HCT116 (cell line): ENCODE data around the gene ACOT11. TPM values are rescaled to one million over a fixed set of nuclear protein-coding genes. Genes with fewer than 3 reads are reported as not detected.

Source experiments
- ATAC-seq: fragments of 200-7000 bp; cut with Tn5 transposase; 2 replicates; pipeline ENCODE4 v1.9.1; 2020; ENCODE audit warnings: mild to moderate bottlenecking, moderate library complexity
- BruUV-seq: library from RNA; stranded (reverse); fragments of 400-500 nt; replicated peaks from 2 replicates; lab custom pipeline; 2021; lab: Mats Ljungman, UMichigan
- CTCF ChIA-PET: fragments of 300-600 bp; sonication (Branson Sonifier 250); formaldehyde crosslinking; loops from one replicate; lab custom pipeline; 2021; ENCODE audit warnings: antibody characterized with exemption; lab: Charles Lee
- POLR2A ChIA-PET: fragments of 300-600, 350-600 bp; sonication (Branson Sonifier 250); formaldehyde crosslinking; loops from one replicate; lab custom pipeline; 2021; ENCODE audit warnings: antibody characterized with exemption; lab: Charles Lee
- RAD21 ChIA-PET, 2 experiments: fragments of 300-600 bp; sonication (Branson Sonifier 250); formaldehyde crosslinking; loops; one replicate each; lab custom pipeline; 2023; ENCODE audit warnings: low total read pairs in 2 of 2; ENCODE audit not compliant: uncharacterized antibody in 2 of 2, unreplicated experiment in 2 of 2, low non-redundant PET in 1 of 2; lab: Charles Lee
- DNase-seq: peaks from one replicate; pipeline ENCODE4 v3.0.0-alpha.2; 2010; ENCODE audit warnings: low read depth, low spot score
- H2AFZ ChIP-seq: fragments of 200-600 bp; shearing (Covaris generic), sonication (generic); 2 replicates; pipeline ENCODE4 v1.6.1; 2017; ENCODE audit warnings: low read depth, mixed run types, mixed read lengths, antibody characterized with exemption, low read length; ENCODE audit not compliant: poor library complexity, severe bottlenecking
- H3K27ac ChIP-seq: 2 replicates; pipeline ENCODE4 v1.5.1; 2012; ENCODE audit warnings: low read depth, low read length
- H3K27me3 ChIP-seq: fragments of 200-600 bp; sonication (generic); 2 replicates; pipeline ENCODE4 v1.6.1; 2016; ENCODE audit warnings: mixed run types, low read length, mixed read lengths; ENCODE audit not compliant: insufficient read depth
- H3K36me3 ChIP-seq, 2 experiments: fragments of 200-500 bp in 1 of 2; fragments of 200-600 bp in 1 of 2; sonication (Bioruptor generic) in 1 of 2; sonication (generic) in 1 of 2; 2 replicates each; pipeline versions ENCODE4 v1.5.1 to v1.6.1; 2014 to 2016; ENCODE audit warnings: low read length in 2 of 2, inconsistent platforms in 1 of 2, mixed read lengths in 1 of 2, mixed run types in 1 of 2; ENCODE audit not compliant: insufficient read depth in 2 of 2, control insufficient read depth in 1 of 2
- H3K4me1 ChIP-seq, 2 experiments: fragments of 200-600 bp in 1 of 2; sonication (generic) in 1 of 2; 2 replicates each; pipeline versions ENCODE4 v1.5.1 to v1.6.1; 2012 to 2017; ENCODE audit warnings: low read length in 2 of 2, inconsistent platforms in 1 of 2, mild to moderate bottlenecking in 1 of 2, mixed read lengths in 1 of 2, mixed run types in 1 of 2, moderate library complexity in 1 of 2; ENCODE audit not compliant: insufficient read depth in 2 of 2, control insufficient read depth in 1 of 2
- H3K4me2 ChIP-seq: fragments of 200-600 bp; sonication (generic); 2 replicates; pipeline ENCODE4 v1.6.1; 2017; ENCODE audit warnings: mixed run types, low read length, mixed read lengths
- H3K4me3 ChIP-seq, 2 experiments: fragments of 200-600 bp in 1 of 2; sonication (generic) in 1 of 2; replicated peaks in 1 of 2; 2 replicates each; pipeline ENCODE4 v1.5.1; 2011 to 2016; ENCODE audit warnings: low read length in 2 of 2, control low read depth in 1 of 2, low read depth in 1 of 2, mild to moderate bottlenecking in 1 of 2, mixed read lengths in 1 of 2, mixed run types in 1 of 2
- H3K79me2 ChIP-seq: fragments of 200-600 bp; sonication (generic); 2 replicates; pipeline ENCODE4 v1.6.1; 2017; ENCODE audit warnings: mild to moderate bottlenecking, mixed run types, low read length, moderate library complexity, mixed read lengths; ENCODE audit not compliant: insufficient read depth
- H3K9ac ChIP-seq: fragments of 200-600 bp; sonication (generic); 2 replicates; pipeline ENCODE4 v1.6.1; 2016; ENCODE audit warnings: low read length, mixed read lengths
- H3K9me2 ChIP-seq: fragments of 200-600 bp; sonication (generic), shearing (Covaris generic); 2 replicates; pipeline ENCODE4 v1.6.1; 2017; ENCODE audit warnings: mixed run types, mild to moderate bottlenecking, moderate library complexity; ENCODE audit not compliant: insufficient read depth
- H3K9me3 ChIP-seq, 2 experiments: fragments of 200-500 bp in 1 of 2; fragments of 200-600 bp in 1 of 2; sonication (Bioruptor generic) in 1 of 2; sonication (generic) in 1 of 2; 2 replicates each; pipeline ENCODE4 v1.6.1; 2014 to 2017; ENCODE audit warnings: low read length in 2 of 2, mixed read lengths in 2 of 2, inconsistent platforms in 1 of 2, low read depth in 1 of 2, mild to moderate bottlenecking in 1 of 2, mixed run types in 1 of 2, moderate library complexity in 1 of 2; ENCODE audit not compliant: control insufficient read depth in 1 of 2, insufficient read depth in 1 of 2
- H4K20me1 ChIP-seq: fragments of 200-600 bp; sonication (generic), shearing (Covaris generic); 2 replicates; pipeline ENCODE4 v1.6.1; 2017; ENCODE audit warnings: mixed run types, mild to moderate bottlenecking, moderate library complexity; ENCODE audit not compliant: insufficient read depth
- EZH2 ChIP-seq: fragments of 200-600 bp; sonication (generic); IDR thresholded peaks from 2 replicates; pipeline ENCODE4 v1.6.1; 2017; ENCODE audit warnings: antibody characterized with exemption, mixed run types
- JUND ChIP-seq: IDR thresholded peaks from 2 replicates; pipeline ENCODE4 v1.6.1; 2012
- SP1 ChIP-seq: IDR thresholded peaks from 2 replicates; pipeline ENCODE4 v1.6.1; 2012; ENCODE audit warnings: low read depth
- TCF7L2 ChIP-seq: IDR thresholded peaks from 2 replicates; pipeline ENCODE4 v1.7.0; 2011; ENCODE audit warnings: borderline replicate concordance, inconsistent platforms; ENCODE audit not compliant: insufficient read depth, insufficient read length; ENCODE audit errors: extremely low read depth
- ZNF274 ChIP-seq: fragments of 200-500 bp; sonication (Bioruptor generic); IDR thresholded peaks from 2 replicates; pipeline ENCODE4 v1.6.1; 2014; ENCODE audit warnings: mild to moderate bottlenecking, low read depth, low read length, inconsistent platforms
- intact Hi-C: fragments of 100-400 bp; cut with micrococcal nuclease; formaldehyde crosslinking; loops from 2 replicates; pipeline ENCODE4 v1.10.0; 2022
- total RNA-seq: library from RNA; stranded (reverse); gene quantifications from one replicate; pipeline ENCODE4 v1.2.1, GENCODE V29; 2021; ENCODE audit not compliant: unreplicated experiment
- TF ChIP-seq, protein P1 (sequence below), 3 experiments: fragments of 200-600 bp in 1 of 3; sonication (generic) in 1 of 3; IDR thresholded peaks in 2 of 3; conservative IDR thresholded peaks in 1 of 3; 2 replicates each; pipeline ENCODE4 v1.5.1; 2012 to 2017; ENCODE audit warnings: low read depth in 2 of 3, low read length in 2 of 3, antibody characterized with exemption in 1 of 3, borderline replicate concordance in 1 of 3, control low read depth in 1 of 3, mild to moderate bottlenecking in 1 of 3, mixed read lengths in 1 of 3, mixed run types in 1 of 3, moderate library complexity in 1 of 3; ENCODE audit not compliant: insufficient read depth in 1 of 3
- TF ChIP-seq, protein P2 (sequence below): IDR thresholded peaks from 2 replicates; pipeline ENCODE4 v1.6.1; 2011; ENCODE audit warnings: mild to moderate bottlenecking, low read length, moderate library complexity; ENCODE audit not compliant: insufficient replicate concordance; ENCODE audit errors: extremely low read depth

The ACOT11 gene
- total RNA-seq, 1 experiment from 2014 or later, result 31.1 TPM

DNA sequence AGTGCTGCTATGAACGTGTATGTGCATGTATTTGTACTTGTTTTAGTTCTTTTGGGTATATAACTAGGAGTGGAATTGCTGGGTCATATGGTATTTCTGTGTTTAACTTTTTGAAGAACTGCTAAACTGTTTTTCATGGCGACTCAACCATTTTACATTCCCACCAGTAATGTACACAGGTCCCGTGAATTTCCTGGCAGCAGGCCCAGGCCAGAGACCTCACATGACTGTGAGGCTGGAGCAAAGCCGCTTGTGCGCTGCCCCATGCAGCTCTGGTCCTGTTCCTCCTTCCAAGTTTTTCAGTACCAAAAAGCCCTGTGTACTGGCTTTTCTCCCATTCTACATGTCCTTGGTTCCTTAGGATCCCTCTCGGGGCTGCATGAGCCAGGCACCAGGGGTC is 29.6 kb downstream of the ACOT11 start:
- H3K36me3 ChIP-seq, result no peaks in the 10 kb centered on the region
- H3K9ac ChIP-seq, result no peak overlapping the region
- intact Hi-C loops, result no loop called here
- POLR2A ChIA-PET, result no interaction called here
- H3K4me3 ChIP-seq, result no peak overlapping the region
- peaks cover 42 to 47% of the 10 kb centered on the region in 2 experiments for H3K4me1 ChIP-seq
- CTCF ChIA-PET, result no interaction called here
- ATAC-seq, result no peak
- no peaks in the 10 kb centered on the region for H3K9me3 ChIP-seq
- no peaks in the 10 kb centered on the region; the same call in 1 of the 2 replicates for H3K79me2 ChIP-seq
- no peaks in the 10 kb centered on the region for H4K20me1 ChIP-seq
- no peak overlapping the region for H2AFZ ChIP-seq
- DNase-seq, result no peak
- no peaks in the 10 kb centered on the region for H3K27me3 ChIP-seq
- TF ChIP-seq ZNF274, result no peak
- TF ChIP-seq, protein P1, sequence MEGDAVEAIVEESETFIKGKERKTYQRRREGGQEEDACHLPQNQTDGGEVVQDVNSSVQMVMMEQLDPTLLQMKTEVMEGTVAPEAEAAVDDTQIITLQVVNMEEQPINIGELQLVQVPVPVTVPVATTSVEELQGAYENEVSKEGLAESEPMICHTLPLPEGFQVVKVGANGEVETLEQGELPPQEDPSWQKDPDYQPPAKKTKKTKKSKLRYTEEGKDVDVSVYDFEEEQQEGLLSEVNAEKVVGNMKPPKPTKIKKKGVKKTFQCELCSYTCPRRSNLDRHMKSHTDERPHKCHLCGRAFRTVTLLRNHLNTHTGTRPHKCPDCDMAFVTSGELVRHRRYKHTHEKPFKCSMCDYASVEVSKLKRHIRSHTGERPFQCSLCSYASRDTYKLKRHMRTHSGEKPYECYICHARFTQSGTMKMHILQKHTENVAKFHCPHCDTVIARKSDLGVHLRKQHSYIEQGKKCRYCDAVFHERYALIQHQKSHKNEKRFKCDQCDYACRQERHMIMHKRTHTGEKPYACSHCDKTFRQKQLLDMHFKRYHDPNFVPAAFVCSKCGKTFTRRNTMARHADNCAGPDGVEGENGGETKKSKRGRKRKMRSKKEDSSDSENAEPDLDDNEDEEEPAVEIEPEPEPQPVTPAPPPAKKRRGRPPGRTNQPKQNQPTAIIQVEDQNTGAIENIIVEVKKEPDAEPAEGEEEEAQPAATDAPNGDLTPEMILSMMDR (IDR thresholded peaks at IDR 0.05 in 2 of 3, conservative IDR thresholded peaks at IDR 0.05 in 1 of 3; ENCODE audit: borderline replicate concordance in 1 of 3, insufficient read depth in 1 of 3, low read depth in 2 of 3, low read length in 2 of 3), result no peak
- no peak for TF ChIP-seq EZH2
- no peak for TF ChIP-seq TCF7L2
- TF ChIP-seq JUND, result no peak
- TF ChIP-seq, protein P2, sequence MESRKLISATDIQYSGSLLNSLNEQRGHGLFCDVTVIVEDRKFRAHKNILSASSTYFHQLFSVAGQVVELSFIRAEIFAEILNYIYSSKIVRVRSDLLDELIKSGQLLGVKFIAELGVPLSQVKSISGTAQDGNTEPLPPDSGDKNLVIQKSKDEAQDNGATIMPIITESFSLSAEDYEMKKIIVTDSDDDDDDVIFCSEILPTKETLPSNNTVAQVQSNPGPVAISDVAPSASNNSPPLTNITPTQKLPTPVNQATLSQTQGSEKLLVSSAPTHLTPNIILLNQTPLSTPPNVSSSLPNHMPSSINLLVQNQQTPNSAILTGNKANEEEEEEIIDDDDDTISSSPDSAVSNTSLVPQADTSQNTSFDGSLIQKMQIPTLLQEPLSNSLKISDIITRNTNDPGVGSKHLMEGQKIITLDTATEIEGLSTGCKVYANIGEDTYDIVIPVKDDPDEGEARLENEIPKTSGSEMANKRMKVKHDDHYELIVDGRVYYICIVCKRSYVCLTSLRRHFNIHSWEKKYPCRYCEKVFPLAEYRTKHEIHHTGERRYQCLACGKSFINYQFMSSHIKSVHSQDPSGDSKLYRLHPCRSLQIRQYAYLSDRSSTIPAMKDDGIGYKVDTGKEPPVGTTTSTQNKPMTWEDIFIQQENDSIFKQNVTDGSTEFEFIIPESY, result no peak
- no peak for TF ChIP-seq SP1
- RAD21 ChIA-PET, result no interaction called here
- H3K4me2 ChIP-seq, result no peak overlapping the region
- H3K27ac ChIP-seq, result no peak overlapping the region
- no TSS peak for BruUV-seq
- no peaks in the 10 kb centered on the region for H3K9me2 ChIP-seq
